Right hindlimb (tissue), 1 donor: ENCODE results near the gene TEAD1.
"Not testable (repeated sequence)": the region's sequence is repeated elsewhere in the genome, so short reads cannot be mapped to it uniquely, and the experiment has no call there.

Source experiments
- DNase-seq: peaks from one replicate; pipeline ENCODE4 v3.0.0-alpha.2; 2018

The TEAD1 gene

GRCh38 chr11:12871241-12871640 is 197.0 kb downstream of the TEAD1 start:
- no peak for DNase-seq

DNA sequence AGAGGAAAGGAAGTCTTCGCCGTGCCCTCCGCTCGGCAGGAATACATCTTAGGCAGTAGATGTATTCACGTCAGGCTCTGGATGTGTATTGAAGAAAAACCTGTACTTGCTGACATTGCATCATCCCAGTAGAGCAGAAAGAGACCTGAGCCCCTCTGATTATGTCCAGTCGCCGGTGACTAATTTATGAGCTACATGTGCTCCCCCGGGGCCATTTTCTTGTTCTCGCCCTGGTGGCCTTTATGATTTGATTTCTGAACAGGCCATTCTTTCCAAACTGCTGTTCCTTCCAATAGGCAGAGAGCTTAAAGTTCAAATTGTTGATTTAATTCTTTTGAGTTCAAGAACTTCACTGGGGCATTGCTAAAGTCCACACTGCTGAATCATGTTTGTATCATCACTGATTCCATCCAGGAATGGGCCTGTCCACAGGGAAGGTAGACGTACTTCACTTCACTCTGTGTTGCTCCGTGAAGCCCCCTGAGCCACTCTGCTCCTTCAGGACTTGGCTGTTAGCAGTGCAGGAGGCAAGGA is 197.6 kb downstream of the TEAD1 start:
- no peak for DNase-seq

GRCh38 chr11:12876340-12876739 is 202.1 kb downstream of the TEAD1 start:
- DNase-seq: no peak

GRCh38 chr11:12876988-12877387 is 202.8 kb downstream of the TEAD1 start:
- DNase-seq: no peak

GRCh38 chr11:12877508-12877907 is 203.3 kb downstream of the TEAD1 start:
- DNase-seq: not testable (repeated sequence)

GRCh38 chr11:12880327-12880726 is 206.1 kb downstream of the TEAD1 start:
- DNase-seq: no peak

GRCh38 chr11:12882670-12883069 is 208.4 kb downstream of the TEAD1 start:
- DNase-seq: no peak

GRCh38 chr11:12884751-12885318 is 210.6 kb downstream of the TEAD1 start:
- DNase-seq: no peak

DNA sequence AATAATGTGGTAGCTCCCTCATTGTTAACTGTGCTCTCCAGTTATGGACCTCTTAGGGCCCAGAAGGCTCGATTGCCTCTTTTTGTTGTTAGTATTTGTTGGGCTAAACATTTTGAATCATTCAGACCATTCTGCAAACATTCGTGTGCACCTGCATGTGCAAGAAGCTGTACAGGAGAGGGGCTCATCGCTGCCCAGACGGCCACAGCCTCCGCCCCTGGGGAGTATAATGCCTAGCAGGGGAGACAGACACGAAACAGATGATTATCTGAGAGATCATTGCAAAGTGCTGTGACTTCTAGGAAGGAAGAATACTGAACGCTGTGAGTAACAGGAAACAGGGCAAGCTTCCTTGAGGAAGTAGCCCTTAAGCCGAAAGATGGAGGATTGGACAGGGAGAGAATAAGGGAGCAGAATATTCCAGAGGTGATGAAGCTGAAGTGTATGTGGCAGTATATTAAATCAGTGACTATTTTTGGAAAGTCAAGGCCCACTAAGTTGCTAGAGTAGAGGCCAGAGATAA is 211.6 kb downstream of the TEAD1 start:
- DNase-seq: no peak

GRCh38 chr11:12886508-12886907 is 212.3 kb downstream of the TEAD1 start:
- DNase-seq: no peak

DNA sequence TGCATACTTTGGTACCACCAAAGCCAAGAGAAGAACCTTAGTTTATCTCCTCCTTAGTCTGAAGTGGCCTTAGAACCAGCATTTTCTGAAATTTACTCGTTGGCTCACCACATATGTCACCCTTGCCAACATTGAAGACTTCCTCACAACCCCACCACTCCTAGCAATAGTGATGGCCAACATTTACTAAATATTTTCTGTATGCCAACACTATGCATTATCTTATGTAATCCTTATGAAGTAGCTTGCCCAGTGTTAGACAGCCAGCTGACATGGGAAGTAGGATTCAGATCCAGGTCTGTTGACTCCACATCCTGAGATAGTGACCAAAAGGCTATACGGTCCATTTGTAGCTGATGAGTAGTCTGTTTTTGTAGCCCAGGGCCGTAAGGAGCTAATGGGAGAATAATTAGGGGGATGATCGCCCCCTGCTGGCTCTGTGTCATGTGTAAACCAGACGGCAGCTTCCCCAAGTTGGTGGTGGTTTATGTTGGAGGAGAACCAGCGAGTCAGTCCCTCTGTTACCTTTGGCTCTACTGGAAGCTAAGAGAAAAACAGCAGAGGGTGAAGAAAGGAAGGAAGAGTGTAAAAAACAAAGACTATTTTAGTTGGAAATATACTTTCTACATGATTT is 214.4 kb downstream of the TEAD1 start:
- DNase-seq: peak; percentile 85

- no peak for DNase-seq
These were observed 215.0 kb downstream of the TEAD1 start for GRCh38 chr11:12889243-12889642.

DNA sequence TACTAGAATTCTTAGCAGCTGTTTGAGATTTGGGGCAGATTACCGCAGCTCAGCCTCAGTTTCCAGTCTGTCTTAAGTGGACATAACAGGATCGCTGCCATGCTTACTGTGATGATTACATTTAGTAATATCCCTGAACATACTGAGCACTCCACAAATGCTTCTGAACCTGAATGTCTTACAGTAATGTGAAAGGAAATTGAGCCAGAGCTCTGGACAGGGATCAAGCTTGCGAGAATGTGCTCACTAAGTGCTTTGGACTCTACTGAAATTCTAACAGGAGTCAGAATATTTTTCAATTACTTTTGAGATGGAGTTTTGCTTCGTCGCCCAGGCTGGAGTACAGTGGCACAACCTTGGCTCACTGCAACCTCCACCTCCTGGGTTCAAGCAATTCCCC is 216.3 kb downstream of the TEAD1 start:
- DNase-seq: no peak

- peak; percentile 57 for DNase-seq
These were observed 219.8 kb downstream of the TEAD1 start for GRCh38 chr11:12893787-12894672.

DNA sequence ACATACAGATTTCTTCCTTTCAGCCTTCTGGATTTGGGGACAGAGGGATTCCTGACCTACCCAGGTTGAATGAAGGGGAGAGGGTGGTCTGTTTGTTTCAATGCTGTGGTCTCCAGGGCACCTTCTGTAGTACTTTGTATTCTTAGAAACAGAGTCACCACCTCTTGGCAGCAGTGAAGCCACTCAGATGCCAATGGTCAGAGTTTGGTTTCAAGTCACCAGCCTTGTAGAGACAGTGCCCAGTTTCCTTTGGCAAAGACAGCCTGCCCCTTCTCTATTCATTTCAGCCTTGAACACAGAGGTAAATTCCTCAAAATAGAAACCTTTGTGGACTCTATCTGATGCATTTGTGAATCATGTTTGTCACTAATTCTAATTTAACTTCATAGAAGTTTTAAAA is 223.2 kb downstream of the TEAD1 start:
- no peak for DNase-seq

DNA sequence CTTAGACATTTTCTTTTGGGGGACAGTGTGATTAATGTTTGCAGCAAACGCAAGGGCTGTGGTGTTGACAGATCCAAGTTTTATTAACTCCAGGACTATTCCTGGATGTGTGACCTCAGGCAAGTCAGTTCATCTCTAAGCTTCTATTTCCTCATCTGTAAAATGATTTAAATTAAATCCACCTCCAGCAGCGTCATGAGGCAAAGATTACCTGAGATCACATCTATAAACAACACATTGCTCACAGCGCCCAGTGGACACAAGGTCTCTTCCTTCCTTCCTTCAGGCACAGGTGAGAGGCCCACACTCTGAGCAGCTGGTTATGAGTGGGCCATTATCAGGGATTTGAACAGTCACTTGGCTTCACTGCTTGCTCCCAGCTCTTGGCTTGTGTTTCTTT is 223.6 kb downstream of the TEAD1 start:
- DNase-seq: no peak

DNA sequence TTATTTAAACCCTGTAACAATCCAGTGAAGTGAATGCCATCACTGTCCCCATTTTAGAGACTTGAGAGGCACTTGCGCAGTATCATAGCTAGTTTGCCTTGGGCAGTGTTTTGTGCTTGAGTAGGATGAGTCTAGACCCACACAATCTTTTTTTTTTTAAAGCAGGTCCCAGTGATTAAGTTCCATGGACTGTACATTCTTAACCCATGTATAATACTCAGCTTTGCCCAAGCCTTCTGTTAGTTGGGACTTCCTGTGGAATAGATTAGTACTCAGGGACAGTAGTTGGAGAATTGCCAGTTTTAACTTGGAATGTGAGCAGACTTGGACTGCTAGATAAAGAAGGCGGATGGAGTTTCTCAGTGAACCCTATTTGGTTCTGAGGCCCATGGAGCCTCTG is 226.3 kb downstream of the TEAD1 start:
- no peak for DNase-seq

DNA sequence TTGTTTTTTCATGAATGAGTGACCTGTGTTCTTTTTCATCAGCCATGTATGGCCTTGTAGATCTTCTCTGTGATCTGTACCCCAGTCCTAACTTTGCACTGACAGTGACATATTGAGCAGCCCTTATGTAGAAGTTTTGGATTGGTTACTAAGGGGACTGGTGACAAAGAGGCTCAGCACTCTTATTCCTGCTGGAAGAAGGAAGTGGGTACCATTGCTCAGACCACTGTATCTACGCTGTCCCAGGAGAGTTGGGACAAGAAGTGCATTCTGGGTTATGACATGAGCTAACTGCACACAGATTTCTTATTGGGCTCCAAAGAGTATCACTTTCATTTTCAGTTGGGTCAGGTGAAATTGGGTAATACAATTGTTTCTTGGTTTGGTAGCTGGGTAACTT is 227.1 kb downstream of the TEAD1 start:
- DNase-seq: no peak

GRCh38 chr11:12901874-12902481 is 227.8 kb downstream of the TEAD1 start:
- no peak for DNase-seq

GRCh38 chr11:12902791-12903486 is 228.7 kb downstream of the TEAD1 start:
- no peak for DNase-seq

DNA sequence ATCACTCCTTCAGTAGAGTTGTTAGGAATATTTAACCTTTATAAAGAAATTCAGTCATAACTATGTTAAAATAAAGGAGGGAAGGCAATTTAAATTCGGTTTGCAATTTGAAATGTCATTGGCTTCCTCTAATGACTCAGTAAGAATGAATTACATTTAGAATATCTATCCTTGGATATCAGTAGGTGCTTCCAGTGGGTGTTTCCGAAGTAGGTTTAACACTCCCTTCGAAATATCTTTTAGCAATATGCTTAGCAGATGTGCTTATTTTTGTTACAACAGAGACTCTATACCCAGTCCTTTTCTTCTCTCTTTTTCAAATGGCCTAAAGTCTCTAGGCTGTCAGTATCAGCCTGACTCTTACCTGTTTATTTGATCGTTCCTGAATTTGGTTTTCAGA is 231.2 kb downstream of the TEAD1 start:
- DNase-seq: no peak

GRCh38 chr11:12906501-12906900 is 232.3 kb downstream of the TEAD1 start:
- no peak for DNase-seq
